ENCODE results near the gene WNK2.

The WNK2 gene

GRCh38 chr9:93292664-93293328 lies 108.9 kb downstream of the WNK2 start:
- H3K4me3 Mint-ChIP-seq = no peak overlapping the region
- no peaks in the 10 kb centered on the region for H3K9me3 Mint-ChIP-seq
- no peaks in the 10 kb centered on the region for H3K4me1 Mint-ChIP-seq (ENCODE audit: low read depth)
- peaks cover 4% of the 10 kb centered on the region for H3K27me3 Mint-ChIP-seq
- H3K36me3 Mint-ChIP-seq (ENCODE audit: low read depth) = no peaks in the 10 kb centered on the region
- no peak overlapping the region for H3K27ac Mint-ChIP-seq

DNA sequence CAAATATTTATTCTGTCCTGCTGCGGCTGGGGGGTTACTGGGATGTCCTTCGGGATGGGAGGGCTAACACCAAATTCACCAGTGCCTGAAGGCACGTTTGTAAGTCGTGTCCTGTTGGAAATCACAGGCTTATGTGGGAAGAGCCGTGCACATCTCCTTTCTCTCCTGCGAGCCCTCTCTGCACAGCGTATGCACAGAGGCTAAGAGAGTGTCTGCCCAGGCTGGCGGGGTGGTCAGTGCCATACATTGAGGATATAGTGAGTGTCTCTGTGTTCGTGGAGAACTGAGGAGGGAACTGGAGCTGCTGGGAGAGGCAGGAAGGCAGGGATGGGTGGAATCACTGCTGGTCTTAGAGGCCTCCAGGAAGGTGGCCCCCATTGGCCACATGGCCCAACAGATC lies 110.1 kb downstream of the WNK2 start:
- Mint-ChIP-seq H3K4me3 (no peak overlapping the region), H3K4me1 (ENCODE audit: low read depth) (no peaks in the 10 kb centered on the region), H3K36me3 (ENCODE audit: low read depth) (no peaks in the 10 kb centered on the region), H3K27ac (no peak overlapping the region), H3K27me3 (peaks cover 4% of the 10 kb centered on the region), H3K9me3 (no peaks in the 10 kb centered on the region)

DNA sequence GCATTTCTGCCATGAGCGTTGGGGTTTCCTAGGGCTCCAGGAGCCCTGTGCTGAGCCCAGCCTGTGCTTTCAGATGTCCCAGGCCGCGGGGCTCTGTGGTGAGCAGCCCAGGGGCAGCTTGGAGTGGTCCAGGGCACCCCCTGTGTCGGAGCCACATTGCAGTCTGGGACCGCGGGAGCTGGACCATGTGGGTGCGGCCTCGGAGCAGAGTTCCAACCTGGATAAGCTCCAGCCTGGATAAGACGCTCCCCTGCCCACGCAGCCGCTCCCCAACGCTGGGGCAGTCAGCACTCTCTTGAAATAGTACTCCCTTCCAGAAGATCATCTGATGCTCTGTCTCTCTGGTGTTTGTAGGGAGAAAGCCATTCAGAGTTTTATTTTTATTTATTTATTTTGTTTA lies 111.1 kb downstream of the WNK2 start:
- no peaks in the 10 kb centered on the region for H3K36me3 Mint-ChIP-seq (ENCODE audit: low read depth)

DNA sequence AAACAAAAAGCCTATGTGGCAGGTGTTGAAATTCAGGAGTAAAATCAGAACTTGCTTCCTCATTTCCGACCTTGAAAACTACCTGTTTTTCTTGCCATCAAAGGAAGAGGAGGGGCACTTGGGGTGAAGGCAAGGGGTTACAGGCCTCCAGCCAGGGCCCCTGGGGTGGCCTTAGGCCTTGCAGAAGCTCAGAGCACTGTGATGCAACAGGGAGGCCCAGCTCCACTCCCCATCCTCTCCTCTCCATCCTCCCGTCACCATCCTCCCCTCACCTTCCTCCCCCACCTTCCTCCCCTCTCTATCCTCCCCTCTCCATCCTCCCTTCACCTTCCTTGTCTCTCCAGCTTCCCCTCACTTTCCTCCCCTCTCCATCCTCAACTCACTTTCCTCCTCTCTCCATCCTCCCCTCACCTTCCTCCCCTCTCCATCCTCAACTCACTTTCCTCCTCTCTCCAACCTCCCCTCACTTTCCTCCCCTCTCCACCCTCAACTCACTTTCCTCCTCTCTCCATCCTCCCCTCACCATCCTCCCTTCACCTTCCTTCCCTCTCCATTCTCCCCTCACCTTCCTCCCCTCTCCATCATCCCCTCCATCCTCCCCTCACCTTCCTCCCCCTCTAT lies 111.6 kb downstream of the WNK2 start:
- H3K4me3 Mint-ChIP-seq = no peak overlapping the region
- H3K27me3 Mint-ChIP-seq = peaks cover 4% of the 10 kb centered on the region
- H3K9me3 Mint-ChIP-seq = no peaks in the 10 kb centered on the region
- H3K4me1 Mint-ChIP-seq (ENCODE audit: low read depth) = no peaks in the 10 kb centered on the region
- H3K27ac Mint-ChIP-seq = no peak overlapping the region
- no peaks in the 10 kb centered on the region for H3K36me3 Mint-ChIP-seq (ENCODE audit: low read depth)

More for the DNA sequence above, 111.1 kb downstream of the WNK2 start:
- no peaks in the 10 kb centered on the region for H3K4me1 Mint-ChIP-seq (ENCODE audit: low read depth)
- H3K27me3 Mint-ChIP-seq = peaks cover 4% of the 10 kb centered on the region
- no peak overlapping the region for H3K4me3 Mint-ChIP-seq
- no peak overlapping the region for H3K27ac Mint-ChIP-seq
- no peaks in the 10 kb centered on the region for H3K9me3 Mint-ChIP-seq

DNA sequence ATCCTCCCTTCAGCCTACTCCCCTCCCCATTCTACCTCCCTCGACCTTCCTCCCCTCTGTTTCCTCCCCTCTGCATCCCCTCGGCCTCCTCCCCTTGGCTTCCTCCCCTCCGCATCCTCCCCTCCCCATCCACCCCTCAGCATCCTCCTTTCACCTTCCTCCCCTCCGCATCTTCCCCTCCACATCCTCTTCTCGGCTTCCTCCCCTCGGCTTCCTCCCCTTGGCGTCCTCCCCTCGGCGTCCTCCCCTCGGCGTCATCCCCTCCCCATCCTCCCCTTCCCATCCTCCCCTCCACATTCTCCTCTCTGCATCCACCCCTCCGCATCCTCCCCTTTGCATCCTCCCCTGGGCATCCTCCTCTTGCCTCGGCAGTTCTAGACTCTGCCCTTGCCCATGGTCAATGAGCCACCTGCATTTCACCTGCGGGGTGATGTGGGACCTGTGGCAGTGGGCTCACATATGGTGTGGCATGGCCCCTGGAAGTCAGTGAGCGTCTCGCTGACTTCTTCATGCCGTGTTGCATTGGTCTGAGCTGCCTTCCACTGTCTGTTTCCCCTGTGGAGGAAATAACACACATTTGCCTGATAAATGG lies 113.0 kb downstream of the WNK2 start:
- Mint-ChIP-seq H3K9me3 (no peaks in the 10 kb centered on the region), H3K27ac (no peak overlapping the region), H3K4me3 (no peak overlapping the region), H3K36me3 (ENCODE audit: low read depth) (no peaks in the 10 kb centered on the region), H3K4me1 (ENCODE audit: low read depth) (no peaks in the 10 kb centered on the region), H3K27me3 (no peaks in the 10 kb centered on the region)

DNA sequence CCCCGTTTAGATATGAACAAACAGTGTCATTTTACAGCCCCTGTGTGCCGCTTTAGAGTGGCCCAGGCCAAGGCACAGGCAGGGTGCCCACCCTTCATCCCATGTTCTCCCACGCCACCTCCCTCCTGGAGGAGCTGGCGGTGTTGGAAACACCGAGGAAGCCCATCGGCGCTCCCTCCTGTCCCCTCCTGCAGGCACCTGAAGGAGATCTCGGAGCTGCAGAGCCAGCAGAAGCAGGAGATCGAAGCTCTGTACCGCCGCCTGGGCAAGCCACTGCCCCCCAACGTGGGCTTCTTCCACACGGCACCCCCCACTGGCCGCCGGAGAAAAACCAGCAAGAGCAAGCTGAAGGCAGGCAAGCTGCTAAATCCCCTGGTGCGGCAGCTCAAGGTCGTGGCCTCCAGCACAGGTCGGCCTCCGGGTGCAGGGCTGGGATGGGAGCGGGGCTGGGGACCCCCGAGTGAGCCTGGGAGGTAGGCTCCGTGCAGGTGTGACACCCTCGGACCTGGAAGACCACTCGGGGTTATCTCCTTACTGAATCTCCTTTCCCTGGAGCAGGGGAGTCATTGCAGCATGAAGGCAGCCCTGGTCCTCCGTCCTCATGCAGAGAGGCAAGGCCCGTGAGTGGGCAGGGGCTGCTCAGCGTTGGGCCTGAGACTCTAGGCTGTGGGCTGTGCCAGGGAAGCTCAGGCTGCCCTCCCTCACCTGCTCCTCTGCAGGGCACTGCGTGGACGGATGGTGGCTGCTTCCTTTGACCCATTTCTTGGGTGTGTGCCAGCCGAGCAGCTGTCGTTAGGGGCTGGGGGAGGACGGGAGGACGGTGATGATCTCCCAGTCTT lies 113.9 kb downstream of the WNK2 start:
- no peak overlapping the region for H3K27ac Mint-ChIP-seq
- H3K27me3 Mint-ChIP-seq = no peaks in the 10 kb centered on the region
- H3K36me3 Mint-ChIP-seq (ENCODE audit: low read depth) = no peaks in the 10 kb centered on the region
- no peaks in the 10 kb centered on the region for H3K4me1 Mint-ChIP-seq (ENCODE audit: low read depth)
- no peak overlapping the region for H3K4me3 Mint-ChIP-seq
- no peaks in the 10 kb centered on the region for H3K9me3 Mint-ChIP-seq

DNA sequence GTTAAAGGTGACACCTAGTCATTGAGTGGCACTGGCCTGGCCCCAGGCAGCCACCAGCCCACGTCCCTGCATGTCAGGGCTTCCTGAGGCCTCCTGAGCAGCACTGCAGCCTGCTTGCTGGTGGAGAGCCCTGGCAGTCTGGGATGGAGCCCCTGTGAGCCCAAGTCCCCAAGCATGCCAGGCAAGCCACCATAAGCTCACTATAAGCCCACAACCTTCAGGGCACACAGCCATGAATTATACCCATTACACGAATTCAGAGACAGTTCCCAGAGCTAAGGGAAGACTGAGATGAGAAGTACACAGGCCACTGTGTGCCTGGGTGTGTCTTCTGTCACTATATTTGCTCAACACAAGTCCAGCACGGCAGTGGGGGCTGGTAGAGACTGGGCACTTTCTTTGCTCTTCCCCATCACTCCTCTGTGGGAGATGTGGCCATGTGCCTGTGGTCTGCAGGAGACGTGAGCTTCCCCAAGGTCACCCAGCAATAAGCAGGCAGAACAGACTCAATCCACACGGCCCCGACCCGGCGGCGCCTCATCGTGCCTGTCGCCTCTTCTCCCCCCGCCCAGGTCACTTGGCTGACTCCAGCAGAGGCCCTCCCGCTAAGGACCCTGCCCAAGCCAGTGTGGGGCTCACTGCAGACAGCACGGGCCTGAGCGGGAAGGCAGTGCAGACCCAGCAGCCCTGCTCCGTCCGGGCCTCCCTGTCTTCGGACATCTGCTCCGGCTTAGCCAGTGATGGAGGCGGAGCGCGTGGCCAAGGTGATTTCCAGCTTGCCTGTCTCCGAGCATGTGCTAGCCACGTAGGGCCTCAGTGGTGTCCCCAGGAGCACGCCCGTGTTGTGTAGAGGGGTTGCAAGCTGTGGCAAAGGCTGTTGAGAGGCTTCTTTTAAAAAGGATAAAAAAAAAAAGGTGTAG lies 114.8 kb downstream of the WNK2 start:
- Mint-ChIP-seq H3K4me3 (no peak overlapping the region), H3K36me3 (ENCODE audit: low read depth) (no peaks in the 10 kb centered on the region), H3K9me3 (no peaks in the 10 kb centered on the region), H3K27me3 (no peaks in the 10 kb centered on the region), H3K27ac (no peak overlapping the region), H3K4me1 (ENCODE audit: low read depth) (no peaks in the 10 kb centered on the region)

- no peak overlapping the region for H3K27ac Mint-ChIP-seq
- no peaks in the 10 kb centered on the region for H3K27me3 Mint-ChIP-seq
- H3K9me3 Mint-ChIP-seq = no peaks in the 10 kb centered on the region
- H3K36me3 Mint-ChIP-seq (ENCODE audit: low read depth) = no peaks in the 10 kb centered on the region
- no peaks in the 10 kb centered on the region for H3K4me1 Mint-ChIP-seq (ENCODE audit: low read depth)
- H3K4me3 Mint-ChIP-seq = no peak overlapping the region
These were observed 115.7 kb downstream of the WNK2 start for GRCh38 chr9:93299418-93300174.

DNA sequence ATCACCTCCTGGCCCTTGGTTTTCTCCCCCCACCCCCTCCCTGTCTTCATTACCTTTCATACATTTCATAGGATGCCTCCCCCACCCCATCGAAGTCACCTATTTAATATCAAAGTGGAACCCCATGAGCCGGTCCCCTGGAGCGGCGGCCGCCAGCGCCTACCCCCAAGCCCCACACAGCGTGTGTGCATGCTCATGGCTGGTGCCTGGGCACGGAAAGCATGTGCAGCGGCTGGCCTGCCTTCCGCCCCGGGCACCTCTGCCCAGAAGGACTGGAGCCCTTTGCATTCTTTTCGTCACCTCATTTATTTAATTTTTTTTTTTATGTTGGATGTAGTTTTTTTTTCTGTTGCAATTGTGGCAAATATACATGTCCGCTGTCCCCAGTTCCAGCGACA lies 116.2 kb downstream of the WNK2 start:
- H3K4me1 Mint-ChIP-seq (ENCODE audit: low read depth) = no peaks in the 10 kb centered on the region

GRCh38 chr9:93300585-93301081 lies 116.7 kb downstream of the WNK2 start:
- H3K4me1 Mint-ChIP-seq (ENCODE audit: low read depth) = no peaks in the 10 kb centered on the region
- no peak overlapping the region for H3K27ac Mint-ChIP-seq
- no peaks in the 10 kb centered on the region for H3K36me3 Mint-ChIP-seq (ENCODE audit: low read depth)
- no peaks in the 10 kb centered on the region for H3K27me3 Mint-ChIP-seq
- no peaks in the 10 kb centered on the region for H3K9me3 Mint-ChIP-seq
- no peak overlapping the region for H3K4me3 Mint-ChIP-seq

More for the DNA sequence above, 116.2 kb downstream of the WNK2 start:
- Mint-ChIP-seq H3K9me3 (no peaks in the 10 kb centered on the region), H3K4me3 (no peak overlapping the region), H3K27me3 (no peaks in the 10 kb centered on the region), H3K27ac (no peak overlapping the region), H3K36me3 (ENCODE audit: low read depth) (no peaks in the 10 kb centered on the region)

DNA sequence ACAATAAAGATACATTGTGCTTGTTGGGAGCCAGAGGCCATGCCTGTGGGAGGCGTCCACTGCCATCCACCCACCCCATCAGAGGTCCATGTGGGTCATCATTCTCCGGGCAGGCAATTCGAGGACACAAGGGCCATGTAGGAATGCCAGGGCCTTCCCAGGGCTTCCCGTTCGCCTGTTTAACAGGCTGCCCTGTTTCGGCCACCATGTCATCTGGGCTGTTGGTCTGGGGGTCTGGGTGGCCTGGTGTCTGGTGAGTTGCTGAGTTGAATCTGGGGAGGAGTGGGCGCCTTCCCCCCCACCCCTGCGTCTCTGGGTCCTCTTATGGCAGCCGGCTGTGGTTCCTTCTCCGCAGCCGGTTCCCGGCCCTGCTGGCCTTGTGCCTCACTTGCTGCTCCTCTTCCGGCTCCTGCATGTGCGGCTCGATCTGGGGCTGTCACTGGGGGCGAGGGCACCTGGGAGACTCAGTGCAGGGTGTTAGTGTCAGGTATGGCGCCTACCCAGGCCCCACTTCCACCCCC lies 117.4 kb downstream of the WNK2 start:
- H3K27ac Mint-ChIP-seq = no peak overlapping the region

GRCh38 chr9:93301911-93302541 lies 118.1 kb downstream of the WNK2 start:
- no peaks in the 10 kb centered on the region for H3K4me1 Mint-ChIP-seq (ENCODE audit: low read depth)
- H3K27me3 Mint-ChIP-seq = no peaks in the 10 kb centered on the region
- H3K36me3 Mint-ChIP-seq (ENCODE audit: low read depth) = no peaks in the 10 kb centered on the region
- H3K4me3 Mint-ChIP-seq = no peak overlapping the region
- no peaks in the 10 kb centered on the region for H3K9me3 Mint-ChIP-seq
- H3K27ac Mint-ChIP-seq = no peak overlapping the region

More for the DNA sequence above, 117.4 kb downstream of the WNK2 start:
- no peaks in the 10 kb centered on the region for H3K9me3 Mint-ChIP-seq
- H3K4me1 Mint-ChIP-seq (ENCODE audit: low read depth) = no peaks in the 10 kb centered on the region
- no peaks in the 10 kb centered on the region for H3K36me3 Mint-ChIP-seq (ENCODE audit: low read depth)
- H3K27me3 Mint-ChIP-seq = no peaks in the 10 kb centered on the region
- H3K4me3 Mint-ChIP-seq = no peak overlapping the region

GRCh38 chr9:93302586-93303257 lies 118.8 kb downstream of the WNK2 start:
- no peaks in the 10 kb centered on the region for H3K4me1 Mint-ChIP-seq (ENCODE audit: low read depth)
- no peaks in the 10 kb centered on the region for H3K36me3 Mint-ChIP-seq (ENCODE audit: low read depth)
- no peak overlapping the region for H3K4me3 Mint-ChIP-seq
- H3K27me3 Mint-ChIP-seq = no peaks in the 10 kb centered on the region
- no peaks in the 10 kb centered on the region for H3K9me3 Mint-ChIP-seq
- H3K27ac Mint-ChIP-seq = no peak overlapping the region

Data from stimulated activated naive CD8-positive, alpha-beta T cell treated with anti-CD3 and anti-CD28 coated beads, Interleukin-15, Interleukin-2, amounts not matched to agents 100 ng/mL and 50 ng/mL, for 24 hours (primary cell).